OCI-LY1 (cell line): ENCODE measurements around the gene GIPC3.

ENCODE experiments used
- EZH2 ChIP-seq: fragments of 200-600 bp; sonication (generic), shearing (Covaris generic); IDR thresholded peaks from 2 replicates; pipeline ENCODE4 v1.8.0; 2017; ENCODE audit warnings: borderline replicate concordance, mixed run types, mild to moderate bottlenecking, antibody characterized with exemption, low read length, moderate library complexity, mixed read lengths
- TF ChIP-seq, protein P1 (sequence below): fragments of 200-600 bp; sonication (generic), shearing (Covaris generic); IDR thresholded peaks from 2 replicates; pipeline ENCODE4 v1.5.1; 2017; ENCODE audit warnings: mild to moderate bottlenecking, antibody characterized with exemption, low read length, moderate library complexity, mixed read lengths

DNA sequence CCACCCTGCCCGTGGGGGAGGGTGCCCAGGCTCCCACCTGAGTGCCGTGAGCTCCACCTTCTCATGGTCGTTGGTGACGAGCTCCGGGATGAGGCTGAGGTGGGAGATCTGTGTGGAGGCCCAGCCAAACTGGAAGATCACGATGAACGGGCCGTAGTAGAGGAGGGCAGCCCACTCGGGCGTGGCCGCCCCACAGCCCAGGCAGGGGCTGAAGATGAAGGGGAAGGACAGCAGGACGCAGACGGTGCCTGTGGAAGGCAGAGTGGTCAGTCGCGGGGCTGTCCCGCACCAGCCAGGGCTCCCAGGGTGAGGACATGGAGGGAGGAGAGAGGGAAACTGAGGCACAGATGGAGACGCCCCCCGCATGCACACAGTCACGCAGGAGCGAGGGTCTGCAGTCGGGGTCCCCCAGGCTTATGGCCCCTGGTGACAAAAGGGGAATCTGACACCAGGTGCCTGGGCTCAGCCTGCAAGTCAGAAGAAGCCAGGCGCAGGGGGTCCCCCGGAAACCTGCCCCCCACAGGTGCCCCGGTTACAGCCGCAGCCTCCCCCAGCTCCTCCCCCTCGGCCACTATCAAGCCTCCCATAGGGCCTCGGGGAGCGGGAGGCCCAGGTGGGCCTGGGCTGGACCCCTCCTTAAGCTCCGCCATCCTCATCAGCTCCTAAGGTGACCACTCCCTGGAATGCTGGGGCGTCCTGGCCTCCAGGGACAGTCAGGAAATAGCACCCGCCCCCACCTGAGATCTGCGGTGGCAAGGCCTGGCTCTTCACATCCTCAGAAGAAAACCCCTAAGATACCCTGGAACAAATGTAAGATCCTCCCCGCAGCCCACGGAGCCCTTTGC lies 34.1 kb upstream of the GIPC3 start:
- TF ChIP-seq, protein P1, sequence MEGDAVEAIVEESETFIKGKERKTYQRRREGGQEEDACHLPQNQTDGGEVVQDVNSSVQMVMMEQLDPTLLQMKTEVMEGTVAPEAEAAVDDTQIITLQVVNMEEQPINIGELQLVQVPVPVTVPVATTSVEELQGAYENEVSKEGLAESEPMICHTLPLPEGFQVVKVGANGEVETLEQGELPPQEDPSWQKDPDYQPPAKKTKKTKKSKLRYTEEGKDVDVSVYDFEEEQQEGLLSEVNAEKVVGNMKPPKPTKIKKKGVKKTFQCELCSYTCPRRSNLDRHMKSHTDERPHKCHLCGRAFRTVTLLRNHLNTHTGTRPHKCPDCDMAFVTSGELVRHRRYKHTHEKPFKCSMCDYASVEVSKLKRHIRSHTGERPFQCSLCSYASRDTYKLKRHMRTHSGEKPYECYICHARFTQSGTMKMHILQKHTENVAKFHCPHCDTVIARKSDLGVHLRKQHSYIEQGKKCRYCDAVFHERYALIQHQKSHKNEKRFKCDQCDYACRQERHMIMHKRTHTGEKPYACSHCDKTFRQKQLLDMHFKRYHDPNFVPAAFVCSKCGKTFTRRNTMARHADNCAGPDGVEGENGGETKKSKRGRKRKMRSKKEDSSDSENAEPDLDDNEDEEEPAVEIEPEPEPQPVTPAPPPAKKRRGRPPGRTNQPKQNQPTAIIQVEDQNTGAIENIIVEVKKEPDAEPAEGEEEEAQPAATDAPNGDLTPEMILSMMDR = no peak
- TF ChIP-seq EZH2 = no peak
